Activated T-helper 1 cell treated with anti-CD3 and anti-CD28 coated beads, Interleukin-12 subunit alpha, Interleukin-12 subunit beta, Interleukin-2, Interleukin-4 antibody, amounts not matched to agents 30 ng/mL and 10 ng/mL and 1 ng/mL, durations not matched to agents 14 hours and 24 hours and 36 hours (primary cell): Measurements from ENCODE around the gene RETNLB. TPM values are rescaled to one million over a fixed set of nuclear protein-coding genes. Genes with fewer than 3 reads are reported as not detected.

ENCODE experiments used
- DNase-seq: peaks from one replicate; pipeline ENCODE4 v3.0.0; 2021; ENCODE audit warnings: low spot score
- H3K27ac Mint-ChIP-seq: one replicate; pipeline ENCODE4 v1.8.0; 2021; ENCODE audit warnings: mild to moderate bottlenecking, mixed read lengths
- H3K27me3 Mint-ChIP-seq: one replicate; pipeline ENCODE4 v1.8.0; 2022; ENCODE audit warnings: mild to moderate bottlenecking, moderate library complexity, mixed read lengths; ENCODE audit not compliant: insufficient read depth
- H3K36me3 Mint-ChIP-seq: one replicate; pipeline ENCODE4 v1.8.0; 2021; ENCODE audit warnings: low read depth, mixed read lengths
- H3K4me1 Mint-ChIP-seq: one replicate; pipeline ENCODE4 v1.8.0; 2021; ENCODE audit warnings: low read depth, mixed read lengths
- H3K4me3 Mint-ChIP-seq: one replicate; pipeline ENCODE4 v1.8.0; 2021; ENCODE audit warnings: mild to moderate bottlenecking, moderate library complexity, mixed read lengths
- H3K9me3 Mint-ChIP-seq: one replicate; pipeline ENCODE4 v1.8.0; 2021; ENCODE audit warnings: mixed read lengths
- intact Hi-C: fragments of 100-400 bp; cut with micrococcal nuclease; formaldehyde crosslinking; loops from one replicate; pipeline ENCODE4 v1.15.1; 2024
- total RNA-seq: library from RNA; stranded (reverse); gene quantifications from 2 replicates; pipeline ENCODE4 v1.2.3, GENCODE V29; 2022

RETNLB gene
- total RNA-seq, 1 donor from 2014 or later = not detected

DNA sequence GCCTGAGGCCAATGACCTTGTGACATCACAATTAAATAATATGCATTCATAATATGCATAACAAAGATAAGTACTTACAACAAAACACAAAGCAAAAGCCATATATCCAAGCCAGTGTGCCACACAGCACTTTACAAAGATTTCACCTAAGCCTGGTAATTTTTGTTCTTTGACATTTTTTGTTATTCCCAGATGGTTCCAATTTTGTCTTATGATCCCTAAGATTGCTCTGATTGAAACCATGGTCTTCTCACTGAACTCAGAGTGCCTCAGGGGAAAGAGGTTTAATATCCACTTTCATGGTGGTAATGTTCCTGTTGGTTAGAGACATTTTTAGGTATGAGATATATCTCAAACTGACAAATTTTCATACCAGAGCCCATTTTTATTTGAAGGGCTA, 29.1 kb downstream of the RETNLB start:
- no peak overlapping the region for H3K27ac Mint-ChIP-seq
- no peak for DNase-seq
- no peaks in the 10 kb centered on the region for H3K27me3 Mint-ChIP-seq
- intact Hi-C loops = no loop called here
- no peaks in the 10 kb centered on the region for H3K4me1 Mint-ChIP-seq
- no peak overlapping the region for H3K4me3 Mint-ChIP-seq
- H3K9me3 Mint-ChIP-seq = peaks cover 1% of the 10 kb centered on the region
- no peaks in the 10 kb centered on the region for H3K36me3 Mint-ChIP-seq

- DNase-seq = no peak
- intact Hi-C loops = no loop called here
- no peak overlapping the region for H3K4me3 Mint-ChIP-seq
These were observed 33.1 kb downstream of the RETNLB start for GRCh38 chr3:108724101-108724500.

GRCh38 chr3:108722724-108723123, 34.5 kb downstream of the RETNLB start:
- Mint-ChIP-seq H3K36me3 (no peaks in the 10 kb centered on the region), H3K27me3 (peaks cover 2% of the 10 kb centered on the region), H3K4me3 (no peak overlapping the region), H3K27ac (no peak overlapping the region), H3K4me1 (no peaks in the 10 kb centered on the region), H3K9me3 (peaks cover 12% of the 10 kb centered on the region)
- no peak for DNase-seq
- intact Hi-C loops = no loop called here

More at GRCh38 chr3:108724101-108724500, 33.1 kb downstream of the RETNLB start:
- Mint-ChIP-seq H3K27me3 (no peaks in the 10 kb centered on the region), H3K27ac (no peak overlapping the region), H3K36me3 (no peaks in the 10 kb centered on the region), H3K9me3 (peaks cover 12% of the 10 kb centered on the region), H3K4me1 (no peaks in the 10 kb centered on the region)

- Mint-ChIP-seq H3K27ac (no peak overlapping the region), H3K27me3 (peaks cover 5% of the 10 kb centered on the region), H3K4me3 (no peak overlapping the region), H3K4me1 (no peaks in the 10 kb centered on the region), H3K9me3 (peaks cover 12% of the 10 kb centered on the region), H3K36me3 (no peaks in the 10 kb centered on the region)
- DNase-seq = no peak
- intact Hi-C loops = no loop called here
These were observed 37.9 kb downstream of the RETNLB start for GRCh38 chr3:108719178-108719806.

GRCh38 chr3:108718454-108718853, 38.8 kb downstream of the RETNLB start:
- Mint-ChIP-seq H3K27ac (no peak overlapping the region), H3K4me1 (no peaks in the 10 kb centered on the region), H3K9me3 (peaks cover 12% of the 10 kb centered on the region), H3K36me3 (no peaks in the 10 kb centered on the region), H3K27me3 (peaks cover 5% of the 10 kb centered on the region), H3K4me3 (no peak overlapping the region)
- intact Hi-C loops = no loop called here
- DNase-seq = no peak

DNA sequence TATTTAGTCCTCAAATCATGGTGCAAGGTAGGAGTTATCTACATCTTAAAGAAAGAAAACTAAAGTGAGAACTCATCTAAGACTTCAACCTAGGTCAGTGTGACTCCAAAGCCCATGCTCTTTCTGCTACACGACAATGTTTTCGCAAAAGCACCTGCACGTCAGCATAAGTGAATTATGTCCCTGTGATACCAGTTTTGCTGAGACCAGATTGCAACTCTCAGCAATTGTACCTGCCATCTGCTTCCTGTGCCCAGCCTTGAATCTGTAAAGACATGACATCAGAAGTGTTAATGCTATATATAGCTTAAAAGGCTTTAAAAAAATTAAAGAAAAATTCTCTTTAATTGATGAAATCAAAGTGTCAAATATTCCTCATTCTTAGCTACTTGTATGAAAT, 43.4 kb downstream of the RETNLB start:
- Mint-ChIP-seq H3K9me3 (no peaks in the 10 kb centered on the region), H3K4me1 (no peaks in the 10 kb centered on the region), H3K27me3 (peaks cover 5% of the 10 kb centered on the region), H3K27ac (no peak overlapping the region), H3K36me3 (no peaks in the 10 kb centered on the region), H3K4me3 (no peak overlapping the region)
- intact Hi-C loops = no loop called here
- no peak for DNase-seq

- Mint-ChIP-seq H3K9me3 (no peaks in the 10 kb centered on the region), H3K36me3 (no peaks in the 10 kb centered on the region), H3K27me3 (peaks cover 3% of the 10 kb centered on the region), H3K27ac (no peak overlapping the region), H3K4me1 (no peaks in the 10 kb centered on the region), H3K4me3 (no peak overlapping the region)
- intact Hi-C loops = no loop called here
- DNase-seq = no peak
These were observed 44.1 kb downstream of the RETNLB start for GRCh38 chr3:108713009-108713516.

Other genes with a start within 250 kb of the RETNLB start
- 0.10 and 0.12 TPM in 2 replicates for gene MYH15, start 246.8 kb downstream of the RETNLB start, total RNA-seq
- gene CIP2A, start 168.0 kb downstream of the RETNLB start, total RNA-seq = 49.7 and 54.0 TPM in 2 replicates
- gene DZIP3, start 167.7 kb downstream of the RETNLB start, total RNA-seq = 5.0 and 5.2 TPM in 2 replicates
- gene TRAT1, start 65.4 kb upstream of the RETNLB start, total RNA-seq = 94.6 and 99.4 TPM in 2 replicates
- not detected in 2 replicates for gene GUCA1C, start 196.5 kb upstream of the RETNLB start, total RNA-seq